HepG2 (cell line): Measurements from ENCODE around the gene FOXA1. TPM values are rescaled to one million over a fixed set of nuclear protein-coding genes. Genes with fewer than 3 reads are reported as not detected.
A peak's percentile ranks its signal among the peaks of the same experiment; 100 is the strongest.

Experiments
- ARHGAP35 ChIP-seq: sonication (generic); formaldehyde crosslinking; IDR thresholded peaks from 2 replicates; pipeline ENCODE4 v1.9.0; 2022; ENCODE audit warnings: mild to moderate bottlenecking, inconsistent platforms, moderate library complexity, missing genetic modification reagents, borderline replicate concordance
- ATF7 ChIP-seq, 2 experiments: fragments of 450-650 bp in 1 of 2; sonication (generic) in 1 of 2; formaldehyde crosslinking in 1 of 2; IDR thresholded peaks; 2 replicates each; pipeline versions ENCODE4 v1.4.0 to v1.6.1; 2016 to 2020; ENCODE audit warnings: antibody characterized with exemption in 1 of 2, mild to moderate bottlenecking in 1 of 2, missing genetic modification reagents in 1 of 2
- FOXC1 ChIP-seq: sonication (generic); formaldehyde crosslinking; IDR thresholded peaks from 2 replicates; pipeline ENCODE4 v1.8.0; 2022; ENCODE audit warnings: mild to moderate bottlenecking, missing genetic modification reagents, borderline replicate concordance
- FOXK2 ChIP-seq: fragments of 450-650 bp; IDR thresholded peaks from 2 replicates; pipeline ENCODE4 v1.6.1; 2016
- HNF4A ChIP-seq: sonication (generic); formaldehyde crosslinking; IDR thresholded peaks from 2 replicates; pipeline ENCODE4 v1.4.0; 2020; ENCODE audit warnings: missing genetic modification reagents
- KMT2B ChIP-seq: IDR thresholded peaks from 2 replicates; pipeline ENCODE4 v1.6.1; 2016; ENCODE audit warnings: missing genetic modification reagents, missing compliant biosample characterization
- RFXAP ChIP-seq: sonication (generic); formaldehyde crosslinking; IDR thresholded peaks from 2 replicates; pipeline ENCODE4 v1.4.0; 2020; ENCODE audit warnings: missing genetic modification reagents, borderline replicate concordance
- ZFP36 ChIP-seq: fragments of 150-350 bp; IDR thresholded peaks from 2 replicates; pipeline ENCODE4 v1.6.1; 2018; ENCODE audit warnings: borderline replicate concordance, low read length, low read depth; ENCODE audit not compliant: partially characterized antibody
- ZNF121 ChIP-seq: sonication (generic); formaldehyde crosslinking; IDR thresholded peaks from 2 replicates; pipeline ENCODE4 v1.5.0; 2020; ENCODE audit warnings: mild to moderate bottlenecking, missing genetic modification reagents
- ZNF432 ChIP-seq: sonication (generic); formaldehyde crosslinking; IDR thresholded peaks from 2 replicates; pipeline ENCODE4 v1.5.0; 2020; ENCODE audit warnings: missing genetic modification reagents, mild to moderate bottlenecking, borderline replicate concordance
- ZNF451 ChIP-seq: sonication (generic); formaldehyde crosslinking; IDR thresholded peaks from 2 replicates; pipeline ENCODE4 v1.5.0; 2020; ENCODE audit warnings: mild to moderate bottlenecking, missing genetic modification reagents
- ZNF773 ChIP-seq: sonication (generic); formaldehyde crosslinking; IDR thresholded peaks from 2 replicates; pipeline ENCODE4 v1.4.0; 2020; ENCODE audit warnings: missing genetic modification reagents, borderline replicate concordance
- polyA plus RNA-seq, 8 experiments: library from polyadenylated mRNA; depleted of rRNA in 3 of 8; stranded (reverse) in 7 of 8; unstranded in 1 of 8; fragments of >200 nt; fragmentation: Illumina TruSeq in 4 of 8; extraction: Trizol in 4 of 8; gene quantifications; 2 replicates each; pipeline versions ENCODE4 v1.2.1 to v1.2.3, GENCODE V29; 2011 to 2016; ENCODE audit warnings: low read depth in 4 of 8, missing spikeins in 1 of 8, mixed read lengths in 1 of 8; ENCODE audit not compliant: insufficient read depth in 1 of 8
- total RNA-seq, 5 experiments: library from RNA; depleted of rRNA; stranded (reverse); fragments of >200 nt; fragmentation: Illumina TruSeq; extraction: Trizol; gene quantifications; 2 replicates each; pipeline ENCODE4 v1.2.3, GENCODE V29; 2016; ENCODE audit warnings: low read depth in 1 of 5
- TF ChIP-seq, protein P1 (sequence below): sonication (generic); formaldehyde crosslinking; IDR thresholded peaks from 2 replicates; pipeline ENCODE4 v1.4.0; 2020; ENCODE audit warnings: missing genetic modification reagents
- TF ChIP-seq, protein P2 (sequence below): sonication (generic); formaldehyde crosslinking; IDR thresholded peaks from 2 replicates; pipeline ENCODE4 v1.4.0; 2020; ENCODE audit warnings: missing genetic modification reagents, borderline replicate concordance
- TF ChIP-seq, protein P3 (sequence below): sonication (generic); formaldehyde crosslinking; IDR thresholded peaks from 2 replicates; pipeline ENCODE4 v1.5.0; 2020; ENCODE audit warnings: mild to moderate bottlenecking, missing genetic modification reagents
- TF ChIP-seq, protein P4 (sequence below): sonication (generic); formaldehyde crosslinking; IDR thresholded peaks from 2 replicates; pipeline ENCODE4 v1.5.0; 2020; ENCODE audit warnings: missing genetic modification reagents
- TF ChIP-seq, protein P5 (sequence below): sonication (generic); formaldehyde crosslinking; IDR thresholded peaks from 2 replicates; pipeline ENCODE4 v1.4.0; 2020; ENCODE audit warnings: missing genetic modification reagents, borderline replicate concordance

Gene FOXA1
- total and polyA plus RNA-seq, 2 of the 13 experiments (the other 11 are each of a cell fraction or from before 2014, with no cell fraction given): 43.4 to 58.6 TPM

DNA sequence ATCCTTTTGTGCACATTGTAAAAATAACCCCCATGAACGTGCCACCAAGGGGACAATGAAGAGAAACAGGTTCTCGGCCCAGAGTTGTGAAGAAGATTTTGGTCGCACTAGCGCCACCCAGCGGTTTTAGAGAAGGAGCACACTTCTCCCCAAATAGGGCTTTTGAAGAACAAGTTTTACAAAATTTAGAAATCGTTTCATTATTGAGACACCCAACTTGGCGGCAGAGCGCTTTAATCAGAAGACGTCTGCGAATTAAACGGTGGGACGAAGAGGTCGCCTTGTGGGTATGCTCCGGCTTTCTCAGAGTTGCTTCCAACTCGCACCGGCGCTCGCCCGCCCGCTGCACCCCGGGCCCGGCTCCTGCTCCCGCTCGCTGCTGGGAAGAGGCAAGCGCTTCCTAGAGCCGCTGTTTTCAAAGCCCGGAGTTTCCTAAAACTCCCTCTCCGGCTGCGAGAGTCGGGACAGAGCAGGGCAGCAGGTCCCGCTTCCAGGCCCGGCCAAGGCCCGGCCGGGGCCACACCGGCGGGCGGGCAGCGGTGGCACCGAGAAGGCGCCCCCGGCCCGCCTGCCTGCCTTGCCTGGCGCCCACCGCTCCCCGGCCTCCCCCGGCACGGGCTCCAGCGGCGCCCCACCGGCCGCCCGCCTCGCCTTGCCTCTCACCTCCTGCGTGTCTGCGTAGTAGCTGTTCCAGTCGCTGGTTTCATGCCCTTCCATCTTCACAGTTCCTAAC is 645 bp downstream of the FOXA1 start (continued):
- TF ChIP-seq, protein P1, sequence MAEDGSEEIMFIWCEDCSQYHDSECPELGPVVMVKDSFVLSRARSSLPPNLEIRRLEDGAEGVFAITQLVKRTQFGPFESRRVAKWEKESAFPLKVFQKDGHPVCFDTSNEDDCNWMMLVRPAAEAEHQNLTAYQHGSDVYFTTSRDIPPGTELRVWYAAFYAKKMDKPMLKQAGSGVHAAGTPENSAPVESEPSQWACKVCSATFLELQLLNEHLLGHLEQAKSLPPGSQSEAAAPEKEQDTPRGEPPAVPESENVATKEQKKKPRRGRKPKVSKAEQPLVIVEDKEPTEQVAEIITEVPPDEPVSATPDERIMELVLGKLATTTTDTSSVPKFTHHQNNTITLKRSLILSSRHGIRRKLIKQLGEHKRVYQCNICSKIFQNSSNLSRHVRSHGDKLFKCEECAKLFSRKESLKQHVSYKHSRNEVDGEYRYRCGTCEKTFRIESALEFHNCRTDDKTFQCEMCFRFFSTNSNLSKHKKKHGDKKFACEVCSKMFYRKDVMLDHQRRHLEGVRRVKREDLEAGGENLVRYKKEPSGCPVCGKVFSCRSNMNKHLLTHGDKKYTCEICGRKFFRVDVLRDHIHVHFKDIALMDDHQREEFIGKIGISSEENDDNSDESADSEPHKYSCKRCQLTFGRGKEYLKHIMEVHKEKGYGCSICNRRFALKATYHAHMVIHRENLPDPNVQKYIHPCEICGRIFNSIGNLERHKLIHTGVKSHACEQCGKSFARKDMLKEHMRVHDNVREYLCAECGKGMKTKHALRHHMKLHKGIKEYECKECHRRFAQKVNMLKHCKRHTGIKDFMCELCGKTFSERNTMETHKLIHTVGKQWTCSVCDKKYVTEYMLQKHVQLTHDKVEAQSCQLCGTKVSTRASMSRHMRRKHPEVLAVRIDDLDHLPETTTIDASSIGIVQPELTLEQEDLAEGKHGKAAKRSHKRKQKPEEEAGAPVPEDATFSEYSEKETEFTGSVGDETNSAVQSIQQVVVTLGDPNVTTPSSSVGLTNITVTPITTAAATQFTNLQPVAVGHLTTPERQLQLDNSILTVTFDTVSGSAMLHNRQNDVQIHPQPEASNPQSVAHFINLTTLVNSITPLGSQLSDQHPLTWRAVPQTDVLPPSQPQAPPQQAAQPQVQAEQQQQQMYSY: peak; percentile 50; the same call in 1 of the 2 replicates
- TF ChIP-seq FOXK2 (no peak), ZNF451 (CRISPR knock-in tag) (no peak; the same call in 1 of the 2 replicates), ATF7 (IDR thresholded peaks at IDR 0.05) (no peak), ATF7 (CRISPR knock-in tag; IDR thresholded peaks at IDR 0.05) (no peak), ARHGAP35 (CRISPR knock-in tag) (0 out of 2 replicates have a peak, but pooled peaks have one; percentile 62), ZFP36 (no peak), FOXC1 (CRISPR knock-in tag) (no peak; the same call in 1 of the 2 replicates), ZNF773 (0 out of 2 replicates have a peak, but pooled peaks have one; percentile 43), RFXAP (CRISPR knock-in tag) (0 out of 2 replicates have a peak, but pooled peaks have one; percentile 20), KMT2B (CRISPR knock-in tag) (peak; percentile 79), ZNF432 (CRISPR knock-in tag) (no peak), HNF4A (CRISPR knock-in tag) (no peak), ZNF121 (CRISPR knock-in tag) (peak; percentile 61; the same call in 1 of the 2 replicates)
- TF ChIP-seq, protein P2, sequence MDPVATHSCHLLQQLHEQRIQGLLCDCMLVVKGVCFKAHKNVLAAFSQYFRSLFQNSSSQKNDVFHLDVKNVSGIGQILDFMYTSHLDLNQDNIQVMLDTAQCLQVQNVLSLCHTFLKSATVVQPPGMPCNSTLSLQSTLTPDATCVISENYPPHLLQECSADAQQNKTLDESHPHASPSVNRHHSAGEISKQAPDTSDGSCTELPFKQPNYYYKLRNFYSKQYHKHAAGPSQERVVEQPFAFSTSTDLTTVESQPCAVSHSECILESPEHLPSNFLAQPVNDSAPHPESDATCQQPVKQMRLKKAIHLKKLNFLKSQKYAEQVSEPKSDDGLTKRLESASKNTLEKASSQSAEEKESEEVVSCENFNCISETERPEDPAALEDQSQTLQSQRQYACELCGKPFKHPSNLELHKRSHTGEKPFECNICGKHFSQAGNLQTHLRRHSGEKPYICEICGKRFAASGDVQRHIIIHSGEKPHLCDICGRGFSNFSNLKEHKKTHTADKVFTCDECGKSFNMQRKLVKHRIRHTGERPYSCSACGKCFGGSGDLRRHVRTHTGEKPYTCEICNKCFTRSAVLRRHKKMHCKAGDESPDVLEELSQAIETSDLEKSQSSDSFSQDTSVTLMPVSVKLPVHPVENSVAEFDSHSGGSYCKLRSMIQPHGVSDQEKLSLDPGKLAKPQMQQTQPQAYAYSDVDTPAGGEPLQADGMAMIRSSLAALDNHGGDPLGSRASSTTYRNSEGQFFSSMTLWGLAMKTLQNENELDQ: peak; percentile 21; the same call in 1 of the 2 replicates
- TF ChIP-seq, protein P3, sequence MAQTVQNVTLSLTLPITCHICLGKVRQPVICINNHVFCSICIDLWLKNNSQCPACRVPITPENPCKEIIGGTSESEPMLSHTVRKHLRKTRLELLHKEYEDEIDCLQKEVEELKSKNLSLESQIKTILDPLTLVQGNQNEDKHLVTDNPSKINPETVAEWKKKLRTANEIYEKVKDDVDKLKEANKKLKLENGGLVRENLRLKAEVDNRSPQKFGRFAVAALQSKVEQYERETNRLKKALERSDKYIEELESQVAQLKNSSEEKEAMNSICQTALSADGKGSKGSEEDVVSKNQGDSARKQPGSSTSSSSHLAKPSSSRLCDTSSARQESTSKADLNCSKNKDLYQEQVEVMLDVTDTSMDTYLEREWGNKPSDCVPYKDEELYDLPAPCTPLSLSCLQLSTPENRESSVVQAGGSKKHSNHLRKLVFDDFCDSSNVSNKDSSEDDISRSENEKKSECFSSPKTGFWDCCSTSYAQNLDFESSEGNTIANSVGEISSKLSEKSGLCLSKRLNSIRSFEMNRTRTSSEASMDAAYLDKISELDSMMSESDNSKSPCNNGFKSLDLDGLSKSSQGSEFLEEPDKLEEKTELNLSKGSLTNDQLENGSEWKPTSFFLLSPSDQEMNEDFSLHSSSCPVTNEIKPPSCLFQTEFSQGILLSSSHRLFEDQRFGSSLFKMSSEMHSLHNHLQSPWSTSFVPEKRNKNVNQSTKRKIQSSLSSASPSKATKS: no peak; the same call in 1 of the 2 replicates
- TF ChIP-seq, protein P4, sequence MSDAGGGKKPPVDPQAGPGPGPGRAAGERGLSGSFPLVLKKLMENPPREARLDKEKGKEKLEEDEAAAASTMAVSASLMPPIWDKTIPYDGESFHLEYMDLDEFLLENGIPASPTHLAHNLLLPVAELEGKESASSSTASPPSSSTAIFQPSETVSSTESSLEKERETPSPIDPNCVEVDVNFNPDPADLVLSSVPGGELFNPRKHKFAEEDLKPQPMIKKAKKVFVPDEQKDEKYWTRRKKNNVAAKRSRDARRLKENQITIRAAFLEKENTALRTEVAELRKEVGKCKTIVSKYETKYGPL (CRISPR knock-in tag): no peak
- TF ChIP-seq, protein P5, sequence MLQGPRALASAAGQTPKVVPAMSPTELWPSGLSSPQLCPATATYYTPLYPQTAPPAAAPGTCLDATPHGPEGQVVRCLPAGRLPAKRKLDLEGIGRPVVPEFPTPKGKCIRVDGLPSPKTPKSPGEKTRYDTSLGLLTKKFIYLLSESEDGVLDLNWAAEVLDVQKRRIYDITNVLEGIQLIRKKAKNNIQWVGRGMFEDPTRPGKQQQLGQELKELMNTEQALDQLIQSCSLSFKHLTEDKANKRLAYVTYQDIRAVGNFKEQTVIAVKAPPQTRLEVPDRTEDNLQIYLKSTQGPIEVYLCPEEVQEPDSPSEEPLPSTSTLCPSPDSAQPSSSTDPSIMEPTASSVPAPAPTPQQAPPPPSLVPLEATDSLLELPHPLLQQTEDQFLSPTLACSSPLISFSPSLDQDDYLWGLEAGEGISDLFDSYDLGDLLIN: no peak
